HepG2 (cell line): ENCODE measurements around the gene SDHAF1. TPM values are rescaled to one million over a fixed set of nuclear protein-coding genes. Genes with fewer than 3 reads are reported as not detected.
A peak's percentile ranks its signal among the peaks of the same experiment; 100 is the strongest.

Experiments
- BCL6 ChIP-seq: IDR thresholded peaks from 2 replicates; pipeline ENCODE4 v1.6.1; 2016; ENCODE audit warnings: missing genetic modification reagents, missing compliant biosample characterization
- BHLHE40 ChIP-seq: IDR thresholded peaks from 2 replicates; pipeline ENCODE4 v1.6.1; 2011; ENCODE audit warnings: low read length, improper control_type of control experiment
- CEBPB ChIP-seq: IDR thresholded peaks from 2 replicates; pipeline ENCODE4 v1.6.1; 2011; ENCODE audit warnings: low read depth, low read length, improper control_type of control experiment, borderline replicate concordance
- FOXA3 ChIP-seq: IDR thresholded peaks from 2 replicates; pipeline ENCODE4 v1.6.1; 2016; ENCODE audit warnings: missing genetic modification reagents, missing compliant biosample characterization
- GABPB1 ChIP-seq: IDR thresholded peaks from 2 replicates; pipeline ENCODE4 v1.6.1; 2016; ENCODE audit warnings: mild to moderate bottlenecking, missing genetic modification reagents, moderate library complexity, missing compliant biosample characterization
- HMGA1 ChIP-seq: sonication (generic); formaldehyde crosslinking; conservative IDR thresholded peaks from 2 replicates; pipeline ENCODE4 v1.4.0; 2020; ENCODE audit warnings: missing genetic modification reagents
- HNF4A ChIP-seq: sonication (generic); formaldehyde crosslinking; IDR thresholded peaks from 2 replicates; pipeline ENCODE4 v1.4.0; 2020; ENCODE audit warnings: missing genetic modification reagents
- HOXA3 ChIP-seq: sonication (generic); formaldehyde crosslinking; IDR thresholded peaks from 2 replicates; pipeline ENCODE4 v1.5.0; 2020; ENCODE audit warnings: missing genetic modification reagents
- NCOA2 ChIP-seq: sonication (generic); formaldehyde crosslinking; IDR thresholded peaks from 2 replicates; pipeline ENCODE4 v1.8.0; 2022; ENCODE audit warnings: inconsistent platforms
- SOX13 ChIP-seq, 3 experiments: fragments of 450-650 bp in 1 of 3; sonication (generic) in 1 of 3; formaldehyde crosslinking in 1 of 3; IDR thresholded peaks in 2 of 3; conservative IDR thresholded peaks in 1 of 3; 2 replicates each; pipeline versions ENCODE4 v1.5.0 to v1.6.1; 2016 to 2020; ENCODE audit warnings: antibody characterized with exemption in 1 of 3, mild to moderate bottlenecking in 1 of 3, missing compliant biosample characterization in 1 of 3, missing genetic modification reagents in 1 of 3, moderate library complexity in 1 of 3
- TBX3 ChIP-seq: fragments of 450-650 bp; IDR thresholded peaks from 2 replicates; pipeline ENCODE4 v1.6.1; 2017; ENCODE audit warnings: antibody characterized with exemption, mild to moderate bottlenecking, inconsistent platforms, borderline replicate concordance
- TEAD3 ChIP-seq: optimal IDR thresholded peaks from 2 replicates; pipeline ENCODE3; 2016; ENCODE audit warnings: borderline replicate concordance
- ZNF782 ChIP-seq: sonication (generic); formaldehyde crosslinking; IDR thresholded peaks from 2 replicates; pipeline ENCODE4 v1.4.0; 2020; ENCODE audit warnings: missing genetic modification reagents, mild to moderate bottlenecking, borderline replicate concordance
- polyA plus RNA-seq, 8 experiments: library from polyadenylated mRNA; depleted of rRNA in 3 of 8; stranded (reverse) in 7 of 8; unstranded in 1 of 8; fragments of >200 nt; fragmentation: Illumina TruSeq in 4 of 8; extraction: Trizol in 4 of 8; gene quantifications; 2 replicates each; pipeline versions ENCODE4 v1.2.1 to v1.2.3, GENCODE V29; 2011 to 2016; ENCODE audit warnings: low read depth in 4 of 8, missing spikeins in 1 of 8, mixed read lengths in 1 of 8; ENCODE audit not compliant: insufficient read depth in 1 of 8
- total RNA-seq, 5 experiments: library from RNA; depleted of rRNA; stranded (reverse); fragments of >200 nt; fragmentation: Illumina TruSeq; extraction: Trizol; gene quantifications; 2 replicates each; pipeline ENCODE4 v1.2.3, GENCODE V29; 2016; ENCODE audit warnings: low read depth in 1 of 5
- TF ChIP-seq, protein P1 (sequence below): sonication (generic); formaldehyde crosslinking; IDR thresholded peaks from 2 replicates; pipeline ENCODE4; 2020; ENCODE audit warnings: missing genetic modification reagents, mild to moderate bottlenecking, borderline replicate concordance
- TF ChIP-seq, protein P2 (sequence below): IDR thresholded peaks from 2 replicates; pipeline ENCODE4 v1.4.0; 2020; ENCODE audit warnings: mild to moderate bottlenecking, missing genetic modification reagents
- TF ChIP-seq, protein P3 (sequence below): sonication (generic); formaldehyde crosslinking; IDR thresholded peaks from 2 replicates; pipeline ENCODE4 v1.9.0; 2022; ENCODE audit warnings: low read depth, missing genetic modification reagents
- TF ChIP-seq, protein P4 (sequence below): sonication (generic); formaldehyde crosslinking; IDR thresholded peaks from 2 replicates; pipeline ENCODE4 v1.4.0; 2020; ENCODE audit warnings: missing genetic modification reagents, mild to moderate bottlenecking, borderline replicate concordance

SDHAF1 gene
- total and polyA plus RNA-seq, 2 of the 13 experiments (the other 11 are each of a cell fraction or from before 2014, with no cell fraction given) = 17.8 to 22.8 TPM

DNA sequence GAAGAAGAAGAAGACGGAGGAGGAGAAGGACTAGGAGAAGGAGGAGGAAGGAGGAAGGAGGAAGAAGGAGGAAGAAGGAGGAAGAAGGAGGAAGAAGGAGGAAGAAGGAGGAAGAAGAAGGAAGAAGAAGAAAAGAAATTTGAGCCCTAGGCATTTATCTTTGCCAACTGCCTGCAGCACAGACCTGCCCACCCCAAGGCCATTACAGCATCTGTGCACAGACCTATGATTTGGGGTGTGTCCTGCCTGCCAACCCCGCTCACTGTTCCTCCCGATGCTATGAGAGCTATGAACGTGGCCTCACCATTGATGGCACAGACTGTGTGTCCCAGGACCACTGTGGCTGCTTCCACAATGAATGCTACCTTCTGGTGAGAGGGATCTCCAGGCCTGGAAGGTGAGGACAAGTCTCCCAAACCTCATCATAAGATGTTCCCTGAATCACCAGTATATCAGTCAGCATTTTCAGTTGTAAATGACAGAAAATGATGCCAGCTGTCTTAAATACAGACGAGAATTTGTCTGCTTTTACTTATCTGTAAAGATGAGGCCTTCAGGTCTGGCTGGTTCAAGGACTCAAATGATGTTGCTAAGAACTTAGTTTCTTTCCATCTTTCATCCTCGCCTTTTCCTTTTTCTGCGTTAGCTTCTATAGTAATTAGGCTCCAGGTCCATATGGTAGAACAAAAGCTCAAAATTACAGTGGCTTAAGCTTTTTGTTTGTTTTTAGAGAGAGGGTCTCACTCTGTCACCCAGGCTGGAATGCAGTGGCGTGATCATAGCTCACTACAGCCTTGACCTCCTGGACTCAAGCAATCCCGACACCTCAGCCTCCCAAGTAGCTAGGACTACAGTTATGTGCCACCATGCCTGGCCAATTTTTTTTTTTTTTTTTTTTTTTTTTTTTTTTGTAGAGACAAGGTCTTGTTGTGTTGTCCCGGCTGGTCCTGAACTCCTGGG is 3.9 kb upstream of the SDHAF1 start (continued):
- TF ChIP-seq, protein P1, sequence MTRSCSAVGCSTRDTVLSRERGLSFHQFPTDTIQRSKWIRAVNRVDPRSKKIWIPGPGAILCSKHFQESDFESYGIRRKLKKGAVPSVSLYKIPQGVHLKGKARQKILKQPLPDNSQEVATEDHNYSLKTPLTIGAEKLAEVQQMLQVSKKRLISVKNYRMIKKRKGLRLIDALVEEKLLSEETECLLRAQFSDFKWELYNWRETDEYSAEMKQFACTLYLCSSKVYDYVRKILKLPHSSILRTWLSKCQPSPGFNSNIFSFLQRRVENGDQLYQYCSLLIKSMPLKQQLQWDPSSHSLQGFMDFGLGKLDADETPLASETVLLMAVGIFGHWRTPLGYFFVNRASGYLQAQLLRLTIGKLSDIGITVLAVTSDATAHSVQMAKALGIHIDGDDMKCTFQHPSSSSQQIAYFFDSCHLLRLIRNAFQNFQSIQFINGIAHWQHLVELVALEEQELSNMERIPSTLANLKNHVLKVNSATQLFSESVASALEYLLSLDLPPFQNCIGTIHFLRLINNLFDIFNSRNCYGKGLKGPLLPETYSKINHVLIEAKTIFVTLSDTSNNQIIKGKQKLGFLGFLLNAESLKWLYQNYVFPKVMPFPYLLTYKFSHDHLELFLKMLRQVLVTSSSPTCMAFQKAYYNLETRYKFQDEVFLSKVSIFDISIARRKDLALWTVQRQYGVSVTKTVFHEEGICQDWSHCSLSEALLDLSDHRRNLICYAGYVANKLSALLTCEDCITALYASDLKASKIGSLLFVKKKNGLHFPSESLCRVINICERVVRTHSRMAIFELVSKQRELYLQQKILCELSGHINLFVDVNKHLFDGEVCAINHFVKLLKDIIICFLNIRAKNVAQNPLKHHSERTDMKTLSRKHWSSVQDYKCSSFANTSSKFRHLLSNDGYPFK = no peak
- TF ChIP-seq ZNF782 (CRISPR knock-in tag) = peak; percentile 99; the same call in 1 of the 2 replicates
- TF ChIP-seq, protein P2, sequence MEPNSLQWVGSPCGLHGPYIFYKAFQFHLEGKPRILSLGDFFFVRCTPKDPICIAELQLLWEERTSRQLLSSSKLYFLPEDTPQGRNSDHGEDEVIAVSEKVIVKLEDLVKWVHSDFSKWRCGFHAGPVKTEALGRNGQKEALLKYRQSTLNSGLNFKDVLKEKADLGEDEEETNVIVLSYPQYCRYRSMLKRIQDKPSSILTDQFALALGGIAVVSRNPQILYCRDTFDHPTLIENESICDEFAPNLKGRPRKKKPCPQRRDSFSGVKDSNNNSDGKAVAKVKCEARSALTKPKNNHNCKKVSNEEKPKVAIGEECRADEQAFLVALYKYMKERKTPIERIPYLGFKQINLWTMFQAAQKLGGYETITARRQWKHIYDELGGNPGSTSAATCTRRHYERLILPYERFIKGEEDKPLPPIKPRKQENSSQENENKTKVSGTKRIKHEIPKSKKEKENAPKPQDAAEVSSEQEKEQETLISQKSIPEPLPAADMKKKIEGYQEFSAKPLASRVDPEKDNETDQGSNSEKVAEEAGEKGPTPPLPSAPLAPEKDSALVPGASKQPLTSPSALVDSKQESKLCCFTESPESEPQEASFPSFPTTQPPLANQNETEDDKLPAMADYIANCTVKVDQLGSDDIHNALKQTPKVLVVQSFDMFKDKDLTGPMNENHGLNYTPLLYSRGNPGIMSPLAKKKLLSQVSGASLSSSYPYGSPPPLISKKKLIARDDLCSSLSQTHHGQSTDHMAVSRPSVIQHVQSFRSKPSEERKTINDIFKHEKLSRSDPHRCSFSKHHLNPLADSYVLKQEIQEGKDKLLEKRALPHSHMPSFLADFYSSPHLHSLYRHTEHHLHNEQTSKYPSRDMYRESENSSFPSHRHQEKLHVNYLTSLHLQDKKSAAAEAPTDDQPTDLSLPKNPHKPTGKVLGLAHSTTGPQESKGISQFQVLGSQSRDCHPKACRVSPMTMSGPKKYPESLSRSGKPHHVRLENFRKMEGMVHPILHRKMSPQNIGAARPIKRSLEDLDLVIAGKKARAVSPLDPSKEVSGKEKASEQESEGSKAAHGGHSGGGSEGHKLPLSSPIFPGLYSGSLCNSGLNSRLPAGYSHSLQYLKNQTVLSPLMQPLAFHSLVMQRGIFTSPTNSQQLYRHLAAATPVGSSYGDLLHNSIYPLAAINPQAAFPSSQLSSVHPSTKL (CRISPR knock-in tag) = peak; percentile 42; the same call in 1 of the 2 replicates
- peak; percentile 39; the same call in 1 of the 2 replicates for TF ChIP-seq NCOA2
- TF ChIP-seq, protein P3, sequence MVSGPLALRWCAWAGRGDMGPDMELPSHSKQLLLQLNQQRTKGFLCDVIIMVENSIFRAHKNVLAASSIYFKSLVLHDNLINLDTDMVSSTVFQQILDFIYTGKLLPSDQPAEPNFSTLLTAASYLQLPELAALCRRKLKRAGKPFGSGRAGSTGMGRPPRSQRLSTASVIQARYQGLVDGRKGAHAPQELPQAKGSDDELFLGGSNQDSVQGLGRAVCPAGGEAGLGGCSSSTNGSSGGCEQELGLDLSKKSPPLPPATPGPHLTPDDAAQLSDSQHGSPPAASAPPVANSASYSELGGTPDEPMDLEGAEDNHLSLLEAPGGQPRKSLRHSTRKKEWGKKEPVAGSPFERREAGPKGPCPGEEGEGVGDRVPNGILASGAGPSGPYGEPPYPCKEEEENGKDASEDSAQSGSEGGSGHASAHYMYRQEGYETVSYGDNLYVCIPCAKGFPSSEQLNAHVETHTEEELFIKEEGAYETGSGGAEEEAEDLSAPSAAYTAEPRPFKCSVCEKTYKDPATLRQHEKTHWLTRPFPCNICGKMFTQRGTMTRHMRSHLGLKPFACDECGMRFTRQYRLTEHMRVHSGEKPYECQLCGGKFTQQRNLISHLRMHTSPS (CRISPR knock-in tag) = no peak
- TF ChIP-seq CEBPB = no peak
- no peak for TF ChIP-seq HMGA1 (CRISPR knock-in tag)
- 0 out of 2 replicates have a peak, but pooled peaks have one; percentile 13 for TF ChIP-seq FOXA3 (CRISPR knock-in tag)
- TF ChIP-seq TBX3 = peak; percentile 19; the same call in 1 of the 2 replicates
- TF ChIP-seq BHLHE40 = 0 out of 2 replicates have a peak, but pooled peaks have one; percentile 6
- TF ChIP-seq HOXA3 = peak; percentile 36; the same call in 1 of the 2 replicates
- TF ChIP-seq, protein P4, sequence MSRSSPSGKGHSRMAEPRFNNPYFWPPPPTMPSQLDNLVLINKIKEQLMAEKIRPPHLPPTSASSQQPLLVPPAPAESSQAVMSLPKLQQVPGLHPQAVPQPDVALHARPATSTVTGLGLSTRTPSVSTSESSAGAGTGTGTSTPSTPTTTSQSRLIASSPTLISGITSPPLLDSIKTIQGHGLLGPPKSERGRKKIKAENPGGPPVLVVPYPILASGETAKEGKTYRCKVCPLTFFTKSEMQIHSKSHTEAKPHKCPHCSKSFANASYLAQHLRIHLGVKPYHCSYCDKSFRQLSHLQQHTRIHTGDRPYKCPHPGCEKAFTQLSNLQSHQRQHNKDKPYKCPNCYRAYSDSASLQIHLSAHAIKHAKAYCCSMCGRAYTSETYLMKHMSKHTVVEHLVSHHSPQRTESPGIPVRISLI (CRISPR knock-in tag) = peak; percentile 71
- TF ChIP-seq TEAD3 (CRISPR knock-in tag) = peak; percentile 76
- peak; percentile 51 for TF ChIP-seq HNF4A (CRISPR knock-in tag)
- no peak for TF ChIP-seq SOX13 (IDR thresholded peaks at IDR 0.05)
- TF ChIP-seq SOX13 (CRISPR knock-in tag; conservative IDR thresholded peaks at IDR 0.05 in 1 of 2, IDR thresholded peaks at IDR 0.05 in 1 of 2) = peak in 1 of 2 experiments; percentile 56; a peak in 2 of 4 replicates
- TF ChIP-seq GABPB1 (CRISPR knock-in tag) = 0 out of 2 replicates have a peak, but pooled peaks have one; percentile 13
- TF ChIP-seq BCL6 = peak; percentile 23; the same call in 1 of the 2 replicates
